Endothelial cell of umbilical vein (primary cell): Measurements from ENCODE around the gene PHACTR1. TPM values are rescaled to one million over a fixed set of nuclear protein-coding genes. Genes with fewer than 3 reads are reported as not detected.

Experiments used
- BruUV-seq: library from RNA; stranded (reverse); fragments of 400-500 nt; replicated peaks from 2 replicates; lab custom pipeline; 2021; lab: Mats Ljungman, UMichigan
- CTCF ChIA-PET: fragments of 300-600, 350-600 bp; sonication (Branson Sonifier 250); formaldehyde crosslinking; loops from one replicate; lab custom pipeline; 2021; ENCODE audit warnings: antibody characterized with exemption, inconsistent platforms; lab: Charles Lee
- POLR2A ChIA-PET: fragments of 300-600, 350-600 bp; sonication (Branson Sonifier 250); formaldehyde crosslinking; loops from one replicate; lab custom pipeline; 2021; ENCODE audit warnings: antibody characterized with exemption, inconsistent platforms; lab: Charles Lee
- DNase-seq: peaks from one replicate; pipeline ENCODE4 v3.0.0-alpha.2; 2011; ENCODE audit warnings: low read depth, low spot score
- FAIRE-seq: peaks from 2 replicates; lab custom pipeline; 2011; peaks lifted over from hg19 to GRCh38; lab: Jason Lieb, UNC
- H2AFZ ChIP-seq: 2 replicates; pipeline ENCODE4 v1.6.0; 2012; ENCODE audit warnings: low read depth, low read length, control low read depth, inconsistent platforms
- H3K27ac ChIP-seq: 2 replicates; pipeline ENCODE4 v1.5.1; 2011; ENCODE audit warnings: low read depth, mild to moderate bottlenecking, control low read depth, low read length, moderate library complexity; ENCODE audit not compliant: insufficient read depth
- H3K27me3 ChIP-seq, 2 experiments: 2 replicates each; pipeline versions ENCODE4 v1.6.0 to v1.6.1; 2011; ENCODE audit warnings: low read length in 2 of 2, mixed read lengths in 1 of 2; ENCODE audit not compliant: control insufficient read depth in 2 of 2, insufficient read depth in 2 of 2
- H3K36me3 ChIP-seq, 2 experiments: 2 replicates in 1 of 2; 3 replicates in 1 of 2; pipeline ENCODE4 v1.5.1; 2011; ENCODE audit warnings: low read length in 2 of 2, mild to moderate bottlenecking in 1 of 2, moderate library complexity in 1 of 2; ENCODE audit not compliant: control insufficient read depth in 2 of 2, insufficient read depth in 2 of 2; ENCODE audit errors: extremely low read depth in 1 of 2
- H3K4me1 ChIP-seq: 3 replicates; pipeline ENCODE4 v1.5.1; 2011; ENCODE audit warnings: mild to moderate bottlenecking, low read length; ENCODE audit not compliant: control insufficient read depth, insufficient read depth; ENCODE audit errors: extremely low read depth
- H3K4me2 ChIP-seq: 2 replicates; pipeline ENCODE4 v1.6.1; 2011; ENCODE audit warnings: low read length, control low read depth, mixed read lengths; ENCODE audit not compliant: insufficient read depth
- H3K4me3 ChIP-seq, 3 experiments: fragments of 200-600 bp in 1 of 3; sonication (generic), shearing (Covaris generic) in 1 of 3; replicated peaks in 1 of 3; 2 replicates each; pipeline ENCODE4 v1.5.1; 2011 to 2016; ENCODE audit warnings: control low read depth in 3 of 3, low read length in 3 of 3, mild to moderate bottlenecking in 2 of 3, inconsistent platforms in 1 of 3, low read depth in 1 of 3, moderate library complexity in 1 of 3; ENCODE audit not compliant: insufficient read depth in 1 of 3
- H3K79me2 ChIP-seq: 2 replicates; pipeline ENCODE4 v1.6.0; 2012; ENCODE audit warnings: low read length, inconsistent platforms; ENCODE audit not compliant: control insufficient read depth, insufficient read depth
- H3K9ac ChIP-seq: replicated peaks from 2 replicates; pipeline ENCODE3; 2011; ENCODE audit warnings: low read length, control low read depth; ENCODE audit not compliant: insufficient read depth; ENCODE audit errors: extremely low read depth
- H3K9me1 ChIP-seq: replicated peaks from 3 replicates; pipeline ENCODE4 v1.6.0; 2011; ENCODE audit warnings: mild to moderate bottlenecking, low read length; ENCODE audit not compliant: control insufficient read depth, insufficient read depth; ENCODE audit errors: extremely low read depth
- H3K9me3 ChIP-seq: replicated peaks from 2 replicates; pipeline ENCODE4 v1.5.1; 2012; ENCODE audit warnings: low read length, inconsistent platforms; ENCODE audit not compliant: control insufficient read depth, insufficient read depth
- H4K20me1 ChIP-seq: replicated peaks from 2 replicates; pipeline ENCODE3; 2011; ENCODE audit warnings: mild to moderate bottlenecking, low read length; ENCODE audit not compliant: control insufficient read depth, insufficient read depth; ENCODE audit errors: extremely low read depth
- CTCF ChIP-seq, 2 donors: IDR thresholded peaks; 1 replicate in 1 of 2; 2 replicates in 1 of 2; pipeline ENCODE4 v1.5.1; 2011; ENCODE audit warnings: low read length in 2 of 2, mild to moderate bottlenecking in 2 of 2, moderate library complexity in 2 of 2, control low read depth in 1 of 2, inconsistent platforms in 1 of 2, low read depth in 1 of 2; ENCODE audit not compliant: insufficient read depth in 1 of 2; ENCODE audit errors: extremely low read depth in 1 of 2
- EZH2 ChIP-seq: IDR thresholded peaks from 2 replicates; pipeline ENCODE4 v1.6.1; 2012; ENCODE audit warnings: borderline replicate concordance, low read depth, mild to moderate bottlenecking, moderate library complexity, low read length, inconsistent platforms; ENCODE audit not compliant: severe bottlenecking
- FOS ChIP-seq: IDR thresholded peaks from 2 replicates; pipeline ENCODE4 v1.6.1; 2011; ENCODE audit warnings: mild to moderate bottlenecking, low read length, moderate library complexity, borderline replicate concordance; ENCODE audit not compliant: insufficient read depth
- GATA2 ChIP-seq: IDR thresholded peaks from 2 replicates; pipeline ENCODE4 v1.7.0; 2011; ENCODE audit warnings: low read depth, mild to moderate bottlenecking, moderate library complexity, mixed read lengths, low read length; ENCODE audit not compliant: insufficient read length, insufficient read depth
- JUN ChIP-seq: IDR thresholded peaks from 2 replicates; pipeline ENCODE4 v1.6.1; 2011; ENCODE audit warnings: borderline replicate concordance, low read depth; ENCODE audit not compliant: insufficient read length, insufficient read depth
- MAX ChIP-seq: IDR thresholded peaks from 2 replicates; pipeline ENCODE4 v1.6.1; 2011; ENCODE audit not compliant: insufficient read depth, insufficient read length
- MYC ChIP-seq: IDR thresholded peaks from one replicate; pipeline ENCODE4 v1.6.1; 2011; ENCODE audit warnings: mild to moderate bottlenecking, low read depth, low read length
- POLR2A ChIP-seq: IDR thresholded peaks from 2 replicates; pipeline ENCODE4 v1.6.1; 2012; ENCODE audit warnings: low read depth, mild to moderate bottlenecking, control low read depth, low read length
- POLR2AphosphoS5 ChIP-seq: IDR thresholded peaks from 2 replicates; pipeline ENCODE4 v1.6.1; 2012; ENCODE audit warnings: low read depth, mild to moderate bottlenecking, control low read depth, low read length, moderate library complexity; ENCODE audit not compliant: insufficient read depth
- dilution Hi-C: fragments of 300-500 bp; cut with MboI; formaldehyde crosslinking; loops from one replicate; pipeline ENCODE4 v1.15.0; 2019; ENCODE audit warnings: low sequenced_read_pairs; ENCODE audit not compliant: extremely low pct_ligation_motif_present
- intact Hi-C: fragments of 100-400 bp; cut with micrococcal nuclease; formaldehyde crosslinking; loops from one replicate; pipeline ENCODE4 v1.10.0; 2022
- polyA plus RNA-seq, 4 experiments: library from polyadenylated mRNA; depleted of rRNA in 3 of 4; stranded (reverse) in 3 of 4; unstranded in 1 of 4; fragments of >200 nt; gene quantifications; 2 replicates each; pipeline versions ENCODE4 v1.2.1 to v1.2.3, GENCODE V29; 2011 to 2012; ENCODE audit warnings: missing spikeins in 1 of 4
- total RNA-seq: library from RNA; stranded (reverse); gene quantifications from 2 replicates; pipeline ENCODE4 v1.2.3, GENCODE V29; 2021

The PHACTR1 gene
- total and polyA plus RNA-seq, 2 donors (not counting 3 experiments of a cell fraction or from before 2014, with no cell fraction given), result 2.4 to 23.2 TPM

DNA sequence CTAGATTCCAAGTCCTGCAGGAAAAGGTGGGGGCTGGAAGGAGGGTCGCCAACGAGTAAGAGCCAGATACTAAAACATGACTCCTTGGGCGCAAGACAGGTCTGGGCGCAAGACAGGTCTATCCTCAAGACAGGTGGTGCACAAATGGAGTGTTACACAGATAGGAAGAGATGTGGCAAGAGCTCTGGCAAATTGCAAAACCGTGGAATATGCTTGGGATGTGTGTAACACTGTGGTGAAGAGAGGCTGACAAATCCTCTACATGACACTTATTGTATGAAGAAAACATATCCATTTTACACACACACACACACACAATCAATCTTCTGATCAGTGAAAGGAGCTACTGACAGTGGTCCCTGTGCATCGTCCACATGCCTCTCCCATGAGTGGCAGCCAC, 534.1 kb downstream of the PHACTR1 start:
- H3K4me2 ChIP-seq, result no peak overlapping the region
- no peak overlapping the region for H3K27ac ChIP-seq
- no peaks in the 10 kb centered on the region for H3K79me2 ChIP-seq
- CTCF ChIA-PET, result no interaction called here
- no peaks in the 10 kb centered on the region for H4K20me1 ChIP-seq
- H3K4me3 ChIP-seq, result no peak overlapping the region
- no peaks in the 10 kb centered on the region for H3K9me3 ChIP-seq
- no peak overlapping the region for H2AFZ ChIP-seq
- TF ChIP-seq EZH2, result no peak
- TF ChIP-seq POLR2A, result no peak
- no peak for TF ChIP-seq JUN
- TF ChIP-seq MYC, result no peak
- TF ChIP-seq GATA2, result no peak
- TF ChIP-seq CTCF (IDR thresholded peaks at IDR 0.05; ENCODE audit: extremely low read depth in 1 of 2, insufficient read depth in 1 of 2, low read depth in 1 of 2, low read length in 2 of 2), result no peak
- TF ChIP-seq MAX, result no peak
- TF ChIP-seq FOS, result no peak
- TF ChIP-seq POLR2AphosphoS5, result no peak
- H3K27me3 ChIP-seq, result no peaks in the 10 kb centered on the region
- intact Hi-C loops, result no loop called here
- no peaks in the 10 kb centered on the region for H3K9me1 ChIP-seq
- dilution Hi-C loops, result no loop called here
- no peak overlapping the region for H3K9ac ChIP-seq
- no peak for DNase-seq
- H3K4me1 ChIP-seq, result no peaks in the 10 kb centered on the region
- POLR2A ChIA-PET, result no interaction called here
- no peak for FAIRE-seq
- H3K36me3 ChIP-seq, result no peaks in the 10 kb centered on the region
- BruUV-seq, result no TSS peak
